ENCODE measurements around the gene TRPM5.

TRPM5 gene

GRCh38 chr11:2396471-2396870, 47.8 kb downstream of the TRPM5 start:
- Histone ChIP-seq H3K23ac (ENCODE audit: low read length in 2 of 2) (no peak overlapping the region), H2BK15ac (ENCODE audit: low read depth, poor library complexity, severe bottlenecking) (no peak overlapping the region), H2BK5ac (ENCODE audit: low read depth, low read length, poor library complexity, severe bottlenecking) (no peak overlapping the region), H3K4ac (ENCODE audit: low read depth in 1 of 2, low read length in 2 of 2) (no peak overlapping the region), H3K27ac (ENCODE audit: low read length, poor library complexity, severe bottlenecking) (no peak overlapping the region), H2AFZ (ENCODE audit: low read depth, low read length) (no peak overlapping the region), H3K9me3 (ENCODE audit: control insufficient read depth, low read length) (no peaks in the 10 kb centered on the region), H2BK120ac (ENCODE audit: low read depth, low read length) (no peak overlapping the region), H3K79me1 (replicated peaks; ENCODE audit: low read length, poor library complexity, severe bottlenecking) (peaks cover 45% of the 10 kb centered on the region), H2AK5ac (ENCODE audit: low read length, severe bottlenecking) (no peak overlapping the region), H2BK12ac (ENCODE audit: low read length in 2 of 2) (no peak overlapping the region), H3K18ac (ENCODE audit: low read depth in 1 of 2, low read length in 2 of 2) (no peak overlapping the region), H4K91ac (ENCODE audit: low read length) (no peak overlapping the region), H4K8ac (ENCODE audit: low read length) (no peak overlapping the region), H3K4me1 (ENCODE audit: control insufficient read depth, insufficient read depth, low read depth, low read length) (peaks cover 17% of the 10 kb centered on the region), H3K27me3 (ENCODE audit: control insufficient read depth in 1 of 2, insufficient read depth in 1 of 2, low read length in 2 of 2) (no peaks in the 10 kb centered on the region), H3K4me2 (ENCODE audit: low read length, poor library complexity, severe bottlenecking) (no peak overlapping the region), H3K36me3 (ENCODE audit: control insufficient read depth in 1 of 2, insufficient read depth in 2 of 2, low read depth in 1 of 2, low read length in 2 of 2) (peaks cover 65 to 75% of the 10 kb centered on the region in 2 experiments), H3K9ac (ENCODE audit: low read length) (no peak overlapping the region), H3K4me3 (ENCODE audit: insufficient read depth in 1 of 2, low read depth in 1 of 2, low read length in 2 of 2) (no peak overlapping the region), H3K14ac (ENCODE audit: low read length in 2 of 2) (no peak overlapping the region)
- no peak for DNase-seq
- 95% methylated on average over 26 of the region's 26 CpGs for WGBS

GRCh38 chr11:2395856-2396255, 48.5 kb downstream of the TRPM5 start:
- no peak overlapping the region for H3K9ac ChIP-seq (ENCODE audit: low read length)
- no peak overlapping the region for H3K27ac ChIP-seq (ENCODE audit: low read length, poor library complexity, severe bottlenecking)
- H2BK120ac ChIP-seq (ENCODE audit: low read depth, low read length): no peak overlapping the region
- no peak overlapping the region for H3K18ac ChIP-seq (ENCODE audit: low read depth in 1 of 2, low read length in 2 of 2)
- peaks cover 22% of the 10 kb centered on the region for H3K4me1 ChIP-seq (ENCODE audit: control insufficient read depth, insufficient read depth, low read depth, low read length)
- H2AK5ac ChIP-seq (ENCODE audit: low read length, severe bottlenecking): no peak overlapping the region
- no peak for DNase-seq
- H2BK5ac ChIP-seq (ENCODE audit: low read depth, low read length, poor library complexity, severe bottlenecking): no peak overlapping the region
- H3K27me3 ChIP-seq (ENCODE audit: control insufficient read depth in 1 of 2, insufficient read depth in 1 of 2, low read length in 2 of 2): no peaks in the 10 kb centered on the region
- no peak overlapping the region for H4K8ac ChIP-seq (ENCODE audit: low read length)
- no peak overlapping the region for H3K23ac ChIP-seq (ENCODE audit: low read length in 2 of 2)
- H2BK15ac ChIP-seq (ENCODE audit: low read depth, poor library complexity, severe bottlenecking): no peak overlapping the region
- peak overlapping the region in 1 of 2 experiments; percentile 2 for H3K4ac ChIP-seq (ENCODE audit: low read depth in 1 of 2, low read length in 2 of 2)
- no peak overlapping the region for H3K14ac ChIP-seq (ENCODE audit: low read length in 2 of 2)
- H3K4me3 ChIP-seq (ENCODE audit: insufficient read depth in 1 of 2, low read depth in 1 of 2, low read length in 2 of 2): no peak overlapping the region
- H2BK12ac ChIP-seq (ENCODE audit: low read length in 2 of 2): no peak overlapping the region
- no peak overlapping the region for H2AFZ ChIP-seq (ENCODE audit: low read depth, low read length)
- H4K91ac ChIP-seq (ENCODE audit: low read length): no peak overlapping the region
- H3K79me1 ChIP-seq (replicated peaks; ENCODE audit: low read length, poor library complexity, severe bottlenecking): peaks cover 51% of the 10 kb centered on the region
- 94% methylated on average over 17 of the region's 17 CpGs for WGBS
- H3K4me2 ChIP-seq (ENCODE audit: low read length, poor library complexity, severe bottlenecking): no peak overlapping the region
- H3K36me3 ChIP-seq (ENCODE audit: control insufficient read depth in 1 of 2, insufficient read depth in 2 of 2, low read depth in 1 of 2, low read length in 2 of 2): peaks cover 68 to 81% of the 10 kb centered on the region in 2 experiments
- no peaks in the 10 kb centered on the region for H3K9me3 ChIP-seq (ENCODE audit: control insufficient read depth, low read length)

DNA sequence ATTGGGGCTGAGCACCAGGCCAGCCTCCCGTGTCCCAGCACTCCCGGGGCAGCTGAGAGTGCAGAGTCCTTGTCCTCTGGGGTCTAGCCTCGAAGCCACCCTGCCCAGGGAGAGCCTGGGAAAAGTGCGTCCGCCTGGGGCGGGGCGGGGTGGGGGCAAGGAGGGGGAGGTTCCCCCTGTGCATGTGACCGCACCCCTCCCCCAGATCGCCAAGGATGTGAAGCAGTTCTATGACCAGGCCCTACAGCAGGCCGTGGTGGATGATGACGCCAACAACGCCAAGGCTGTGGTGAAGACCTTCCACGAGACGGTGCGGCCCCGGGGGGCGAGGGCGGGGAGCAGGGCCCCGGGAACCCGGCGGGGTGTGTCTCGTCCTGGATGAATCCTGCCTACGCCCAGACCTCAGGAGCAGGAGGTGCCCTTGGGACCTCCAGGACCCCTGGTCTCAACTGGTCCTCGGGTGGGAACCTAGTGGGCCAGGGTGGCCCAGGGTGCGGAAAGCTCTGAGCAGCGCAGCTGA, 49.0 kb downstream of the TRPM5 start:
- H3K23ac ChIP-seq (ENCODE audit: low read length in 2 of 2): no peak overlapping the region
- H2BK120ac ChIP-seq (ENCODE audit: low read depth, low read length): no peak overlapping the region
- H3K27me3 ChIP-seq (ENCODE audit: control insufficient read depth in 1 of 2, insufficient read depth in 1 of 2, low read length in 2 of 2): no peaks in the 10 kb centered on the region
- no peak overlapping the region for H2BK12ac ChIP-seq (ENCODE audit: low read length in 2 of 2)
- no peak overlapping the region for H3K4me3 ChIP-seq (ENCODE audit: insufficient read depth in 1 of 2, low read depth in 1 of 2, low read length in 2 of 2)
- H3K9me3 ChIP-seq (ENCODE audit: control insufficient read depth, low read length): no peaks in the 10 kb centered on the region
- peak overlapping the region; percentile 31 for H4K91ac ChIP-seq (ENCODE audit: low read length)
- H2BK15ac ChIP-seq (ENCODE audit: low read depth, poor library complexity, severe bottlenecking): no peak overlapping the region
- H2AK5ac ChIP-seq (ENCODE audit: low read length, severe bottlenecking): no peak overlapping the region
- H3K4me1 ChIP-seq (ENCODE audit: control insufficient read depth, insufficient read depth, low read depth, low read length): peaks cover 28% of the 10 kb centered on the region
- no peak overlapping the region for H2AFZ ChIP-seq (ENCODE audit: low read depth, low read length)
- H4K8ac ChIP-seq (ENCODE audit: low read length): no peak overlapping the region
- H3K27ac ChIP-seq (ENCODE audit: low read length, poor library complexity, severe bottlenecking): no peak overlapping the region
- H3K79me1 ChIP-seq (replicated peaks; ENCODE audit: low read length, poor library complexity, severe bottlenecking): peaks cover 51% of the 10 kb centered on the region
- no peak overlapping the region for H3K14ac ChIP-seq (ENCODE audit: low read length in 2 of 2)
- WGBS: 96% methylated on average over 26 of the region's 26 CpGs
- H3K36me3 ChIP-seq (ENCODE audit: control insufficient read depth in 1 of 2, insufficient read depth in 2 of 2, low read depth in 1 of 2, low read length in 2 of 2): peaks cover 71 to 84% of the 10 kb centered on the region in 2 experiments
- no peak overlapping the region for H3K4ac ChIP-seq (ENCODE audit: low read depth in 1 of 2, low read length in 2 of 2)
- H3K9ac ChIP-seq (ENCODE audit: low read length): no peak overlapping the region
- no peak overlapping the region for H3K18ac ChIP-seq (ENCODE audit: low read depth in 1 of 2, low read length in 2 of 2)
- no peak for DNase-seq
- H2BK5ac ChIP-seq (ENCODE audit: low read depth, low read length, poor library complexity, severe bottlenecking): no peak overlapping the region
- H3K4me2 ChIP-seq (ENCODE audit: low read length, poor library complexity, severe bottlenecking): no peak overlapping the region

GRCh38 chr11:2394818-2395105, 49.6 kb downstream of the TRPM5 start:
- H3K27ac ChIP-seq (ENCODE audit: low read length, poor library complexity, severe bottlenecking): no peak overlapping the region
- no peak for DNase-seq

More at GRCh38 chr11:2394818-2395105, 49.6 kb downstream of the TRPM5 start:
- H3K9ac ChIP-seq (ENCODE audit: low read length): no peak overlapping the region
- no peak overlapping the region for H3K4ac ChIP-seq (ENCODE audit: low read depth in 1 of 2, low read length in 2 of 2)
- no peak overlapping the region for H2AFZ ChIP-seq (ENCODE audit: low read depth, low read length)
- no peak overlapping the region for H2AK5ac ChIP-seq (ENCODE audit: low read length, severe bottlenecking)
- no peak overlapping the region for H4K91ac ChIP-seq (ENCODE audit: low read length)
- H2BK120ac ChIP-seq (ENCODE audit: low read depth, low read length): no peak overlapping the region
- H2BK15ac ChIP-seq (ENCODE audit: low read depth, poor library complexity, severe bottlenecking): no peak overlapping the region
- 93% methylated on average over 8 of the region's 8 CpGs for WGBS
- H3K9me3 ChIP-seq (ENCODE audit: control insufficient read depth, low read length): no peaks in the 10 kb centered on the region
- H3K4me2 ChIP-seq (ENCODE audit: low read length, poor library complexity, severe bottlenecking): no peak overlapping the region
- peaks cover 31% of the 10 kb centered on the region for H3K4me1 ChIP-seq (ENCODE audit: control insufficient read depth, insufficient read depth, low read depth, low read length)
- H3K27me3 ChIP-seq (ENCODE audit: control insufficient read depth in 1 of 2, insufficient read depth in 1 of 2, low read length in 2 of 2): no peaks in the 10 kb centered on the region
- H3K14ac ChIP-seq (ENCODE audit: low read length in 2 of 2): no peak overlapping the region
- no peak overlapping the region for H2BK12ac ChIP-seq (ENCODE audit: low read length in 2 of 2)
- H4K8ac ChIP-seq (ENCODE audit: low read length): no peak overlapping the region
- H3K23ac ChIP-seq (ENCODE audit: low read length in 2 of 2): no peak overlapping the region
- H3K4me3 ChIP-seq (ENCODE audit: insufficient read depth in 1 of 2, low read depth in 1 of 2, low read length in 2 of 2): no peak overlapping the region
- H3K18ac ChIP-seq (ENCODE audit: low read depth in 1 of 2, low read length in 2 of 2): no peak overlapping the region
- peaks cover 51% of the 10 kb centered on the region for H3K79me1 ChIP-seq (replicated peaks; ENCODE audit: low read length, poor library complexity, severe bottlenecking)
- no peak overlapping the region for H2BK5ac ChIP-seq (ENCODE audit: low read depth, low read length, poor library complexity, severe bottlenecking)
- H3K36me3 ChIP-seq (ENCODE audit: control insufficient read depth in 1 of 2, insufficient read depth in 2 of 2, low read depth in 1 of 2, low read length in 2 of 2): peaks cover 75 to 85% of the 10 kb centered on the region in 2 experiments
